Stimulated activated CD8-positive, alpha-beta memory T cell treated with anti-CD3 and anti-CD28 coated beads, Interleukin-4, amount 100 ng/mL, for 48 hours (primary cell): Measurements from ENCODE around the gene WDR12.
A peak's percentile ranks its signal among the peaks of the same experiment; 100 is the strongest.
"Not testable (repeated sequence)": the region's sequence is repeated elsewhere in the genome, so short reads cannot be mapped to it uniquely, and the experiment has no call there.

Experiments
- DNase-seq: peaks from one replicate; pipeline ENCODE4 v3.0.0-alpha.2; 2020

The WDR12 gene

DNA sequence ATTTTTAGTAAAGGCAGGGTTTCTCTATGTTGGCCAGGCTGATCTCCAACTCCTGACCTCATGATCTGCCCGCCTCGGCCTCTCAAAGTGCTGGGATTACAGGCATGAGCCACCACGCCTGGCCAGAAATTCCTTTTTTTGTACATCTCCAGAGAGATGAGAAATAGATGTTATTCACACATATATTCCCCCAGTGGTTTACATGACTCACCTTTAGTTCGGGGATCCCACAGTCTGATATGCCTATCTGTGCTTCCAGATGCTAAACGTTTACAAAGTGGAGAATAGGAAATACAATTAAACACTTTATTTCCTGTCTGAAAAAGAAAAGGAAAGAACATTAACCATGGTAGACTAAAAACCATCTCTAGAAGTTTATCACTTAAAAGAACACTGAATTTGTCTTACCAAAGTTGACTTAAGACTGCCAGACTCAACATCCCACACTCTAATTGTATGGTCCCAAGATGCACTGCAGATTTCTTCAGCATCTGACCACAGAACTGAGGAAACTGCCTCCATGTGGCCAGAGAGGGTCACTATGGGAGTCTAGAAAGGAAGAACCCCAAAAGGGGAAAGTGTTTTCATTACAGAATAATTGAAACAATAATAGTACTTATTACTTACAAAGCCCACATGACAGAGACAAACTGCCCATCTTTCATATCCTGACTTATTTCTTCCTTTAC is 27.3 kb downstream of the WDR12 start:
- no peak for DNase-seq

DNA sequence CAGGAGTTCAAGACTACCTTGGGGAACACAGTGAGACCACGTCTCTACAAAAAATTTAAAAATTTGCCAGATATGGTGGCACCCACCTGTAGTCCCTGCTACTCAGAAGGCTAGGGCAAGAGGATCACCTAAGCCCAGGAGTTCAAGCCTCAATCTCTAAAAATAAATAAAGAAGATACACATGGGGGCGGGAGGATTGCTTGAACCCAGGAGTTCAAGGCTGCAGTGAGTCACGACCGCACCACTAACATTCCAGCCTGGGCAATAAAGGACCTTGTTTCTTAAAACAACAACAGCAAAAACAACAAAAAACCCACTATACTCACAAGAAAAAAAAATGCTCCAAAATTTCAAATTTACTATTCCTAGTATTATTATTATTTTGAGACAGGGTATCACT is 29.9 kb downstream of the WDR12 start:
- DNase-seq: no peak

DNA sequence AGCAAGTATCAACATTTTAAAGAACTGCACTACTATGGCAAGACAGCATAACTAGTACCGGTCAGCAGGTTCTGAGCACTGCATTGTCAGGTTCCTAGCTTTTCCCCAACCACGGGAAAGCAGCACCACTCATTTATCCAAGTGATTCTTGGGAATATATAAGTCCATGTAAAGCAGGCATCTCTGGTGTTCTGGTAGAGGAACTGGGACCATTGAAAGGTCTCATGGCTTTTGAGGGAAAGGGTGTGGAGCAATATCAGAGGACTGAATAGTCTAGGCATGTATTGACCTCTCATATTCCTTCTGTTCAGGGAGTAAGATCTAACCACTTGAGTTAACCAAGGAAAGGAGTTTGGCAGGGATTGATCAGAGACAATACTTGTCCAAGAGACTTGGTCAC is 33.8 kb downstream of the WDR12 start:
- no peak for DNase-seq

DNA sequence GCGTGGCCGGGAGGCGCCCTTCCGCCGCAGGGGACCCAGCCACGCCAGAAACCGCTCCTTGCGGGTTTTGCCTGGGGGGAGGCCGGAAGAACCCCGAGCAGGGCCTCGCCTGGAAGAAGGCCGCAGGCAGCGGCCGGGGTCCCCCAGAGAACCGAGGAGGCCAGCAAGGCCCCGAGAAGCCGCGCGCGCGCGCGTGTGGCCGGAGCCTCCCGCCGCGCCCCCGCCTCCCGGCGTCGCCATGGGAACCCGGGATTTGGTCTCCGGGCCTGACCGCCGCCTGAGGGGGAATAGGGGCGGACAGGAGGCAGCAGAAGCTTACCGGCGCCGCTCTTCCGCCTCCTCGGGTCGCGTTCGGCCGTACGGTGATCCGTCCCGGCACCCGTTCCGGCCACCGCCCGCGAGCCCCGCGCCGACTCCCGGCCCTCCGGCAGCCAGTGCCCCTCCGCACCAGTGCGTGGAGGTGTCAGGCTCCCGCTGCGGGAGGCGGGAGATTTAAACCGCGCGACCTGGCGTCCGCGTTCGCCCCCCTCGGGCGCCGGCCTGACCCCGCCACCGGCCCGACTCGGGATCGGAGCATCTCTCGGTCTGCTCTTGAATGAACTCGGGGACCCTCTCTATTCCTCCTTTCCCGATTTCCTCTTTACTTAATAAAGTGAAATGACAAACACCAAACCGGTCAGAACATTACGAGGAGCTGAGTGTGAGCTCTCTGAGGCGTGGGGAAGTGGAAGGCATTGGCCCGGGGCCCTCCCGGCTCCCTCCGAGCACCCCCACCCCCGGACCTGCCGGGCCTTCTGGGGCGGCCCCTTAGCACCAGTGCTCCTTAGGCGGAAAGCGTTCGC is 40.0 kb downstream of the WDR12 start, which contains the start of gene ICA1L:
TSS of gene ICA1L (minus strand) at position 467 of the 842 bp plus-strand sequence. CDS start 42,757 bp downstream, outside the sequence.
- peak; percentile 73 for DNase-seq

DNA sequence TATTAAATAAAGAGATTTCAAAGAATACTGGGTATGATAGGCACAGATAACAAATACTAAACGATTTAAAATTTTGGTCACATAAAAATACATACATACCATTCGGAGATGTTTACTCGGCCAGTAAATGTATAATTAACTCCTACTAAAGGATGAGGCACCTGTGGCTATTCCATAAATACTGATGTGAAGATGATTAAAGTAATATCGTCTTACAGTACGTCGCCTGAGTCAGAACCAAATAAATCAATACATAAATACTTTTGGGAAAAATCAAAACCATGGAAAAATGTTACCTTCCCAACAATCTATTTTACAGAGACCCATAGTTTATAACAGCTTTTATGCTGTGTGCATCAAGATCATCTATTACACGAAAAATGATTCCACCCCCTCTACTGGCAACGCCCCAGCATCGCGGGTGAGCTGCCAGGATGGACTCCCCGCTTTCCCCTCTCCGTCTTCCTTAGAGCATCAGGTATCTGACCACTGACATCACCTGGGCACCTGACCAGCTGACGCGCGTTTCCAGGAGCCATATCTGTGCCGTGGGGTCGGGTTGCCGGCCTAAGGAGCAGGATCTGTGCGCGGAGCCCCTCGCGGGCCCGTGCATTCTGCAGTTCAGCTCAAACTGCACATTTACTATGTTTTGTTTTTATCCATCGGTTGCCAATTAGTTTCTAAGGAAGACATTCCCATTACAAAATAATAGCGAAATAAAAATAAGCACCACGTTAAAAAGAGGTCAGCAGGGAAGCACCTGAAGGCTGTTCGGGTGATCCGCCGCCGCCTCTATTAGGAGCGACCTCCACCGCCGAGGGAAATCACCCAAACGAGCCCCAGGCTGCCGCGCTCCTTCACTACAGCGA is 40.8 kb downstream of the WDR12 start:
- peak; percentile 75 for DNase-seq

DNA sequence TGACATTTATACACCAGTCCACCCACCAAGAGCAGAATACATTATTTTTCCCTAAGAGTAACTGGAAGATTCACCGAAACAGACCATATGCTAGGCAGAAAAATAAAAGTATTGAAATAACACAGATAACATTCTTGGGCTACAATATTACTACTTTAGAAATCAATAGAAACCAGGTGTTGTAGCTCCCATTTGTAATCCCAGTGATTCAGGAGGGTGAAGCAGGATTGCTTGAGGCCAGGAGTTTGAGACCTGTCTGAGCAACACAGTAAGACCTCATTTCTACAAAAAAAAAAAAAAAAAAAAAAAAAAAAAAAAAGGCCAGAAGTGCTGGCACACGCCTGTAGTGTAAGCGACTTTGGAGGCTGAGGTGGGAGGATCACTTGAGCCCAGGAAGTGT is 49.5 kb downstream of the WDR12 start:
- DNase-seq: no peak

DNA sequence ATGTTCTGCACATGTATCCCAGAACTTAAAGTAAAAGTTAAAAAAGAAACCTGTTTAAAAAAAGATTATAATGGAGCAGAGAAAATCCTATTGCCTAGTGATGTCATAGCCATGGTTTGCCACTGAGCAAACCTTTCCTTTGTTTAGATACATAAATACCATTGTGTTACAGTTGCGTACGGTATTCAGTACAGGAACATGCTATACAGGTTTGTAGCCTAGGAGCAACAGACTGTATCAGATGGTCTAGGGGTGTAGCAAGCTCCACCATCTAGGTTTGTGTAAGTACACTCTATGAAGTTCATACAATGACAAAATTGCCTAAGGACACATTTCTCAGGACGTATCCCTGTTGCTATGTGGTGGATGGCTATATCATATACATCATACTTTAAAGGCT is 52.9 kb downstream of the WDR12 start:
- DNase-seq: no peak

DNA sequence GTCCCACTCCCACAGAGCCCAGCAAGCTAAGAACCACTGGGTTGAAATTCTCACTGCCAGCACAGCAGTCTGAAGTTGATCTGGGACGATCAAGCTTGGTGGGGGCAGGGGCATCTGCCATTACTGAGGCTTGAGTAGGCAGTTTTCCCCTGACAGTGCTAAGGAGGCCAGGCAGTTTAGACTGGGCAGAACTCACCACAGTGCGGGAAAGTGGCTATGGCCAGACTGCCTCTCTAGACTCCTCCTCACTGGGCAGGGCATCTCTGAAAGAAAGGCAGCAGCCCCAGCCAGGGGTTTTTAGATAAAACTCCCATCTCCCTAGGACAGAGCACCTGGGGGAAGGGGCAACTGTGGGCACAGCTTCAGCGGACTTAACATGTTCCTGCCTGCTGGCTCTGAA is 62.1 kb downstream of the WDR12 start:
- DNase-seq: not testable (repeated sequence)

DNA sequence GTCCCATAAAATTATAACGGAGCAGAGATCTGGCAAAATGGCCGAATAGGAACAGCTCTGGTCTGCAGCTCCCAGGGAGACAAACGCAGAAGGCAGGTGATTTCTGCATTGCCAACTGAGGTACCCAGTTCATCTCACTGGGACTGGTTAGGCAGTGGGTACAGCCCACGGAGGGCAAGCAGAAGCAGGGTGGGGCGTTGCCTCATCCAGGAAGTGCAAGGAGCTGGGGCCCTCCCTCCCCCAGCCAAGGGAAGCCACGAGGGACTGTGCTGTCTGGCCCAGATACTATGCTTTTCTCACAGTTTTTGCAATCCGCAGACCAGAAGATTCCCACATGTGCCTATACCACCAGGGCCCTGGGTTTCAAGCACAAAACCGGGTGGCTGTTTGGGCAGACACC is 62.7 kb downstream of the WDR12 start:
- DNase-seq: no peak

DNA sequence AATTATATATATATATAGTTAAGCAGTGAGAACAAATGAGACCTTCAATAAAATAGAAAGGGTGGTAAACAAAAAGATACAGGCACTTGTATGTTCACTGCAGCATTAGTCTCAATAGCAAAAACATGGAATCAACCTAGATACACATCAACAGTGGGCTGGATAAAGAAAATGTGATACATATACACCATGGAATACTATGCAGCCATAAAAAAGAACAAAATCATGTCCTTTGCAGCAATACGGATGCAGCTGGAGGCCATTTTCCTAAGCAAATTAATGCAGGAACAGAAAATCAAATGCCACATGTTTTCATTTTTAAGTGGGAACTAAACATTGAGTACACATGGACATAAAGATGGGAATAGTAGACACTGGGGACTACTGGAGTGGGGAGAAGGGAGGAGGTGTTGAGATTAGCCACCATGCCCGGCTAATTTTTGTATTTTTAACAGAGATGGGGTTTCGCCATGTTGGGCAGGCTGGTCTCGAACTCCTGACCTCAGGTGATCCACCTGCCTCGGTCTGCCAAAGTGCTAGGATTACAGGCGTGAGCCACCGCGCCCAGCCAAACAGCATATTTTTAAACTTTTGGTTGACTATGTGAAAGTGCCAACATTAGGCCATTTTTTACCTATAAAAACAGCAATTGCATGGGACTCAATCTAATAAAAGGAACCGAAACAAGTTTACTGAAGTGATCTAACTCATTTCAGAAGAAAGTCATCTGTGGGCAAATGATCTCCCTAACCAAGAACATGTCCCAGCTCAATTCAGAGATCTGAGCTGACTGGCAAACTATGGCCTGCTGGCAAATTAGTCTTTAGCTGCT is 63.6 kb downstream of the WDR12 start:
- DNase-seq: no peak

DNA sequence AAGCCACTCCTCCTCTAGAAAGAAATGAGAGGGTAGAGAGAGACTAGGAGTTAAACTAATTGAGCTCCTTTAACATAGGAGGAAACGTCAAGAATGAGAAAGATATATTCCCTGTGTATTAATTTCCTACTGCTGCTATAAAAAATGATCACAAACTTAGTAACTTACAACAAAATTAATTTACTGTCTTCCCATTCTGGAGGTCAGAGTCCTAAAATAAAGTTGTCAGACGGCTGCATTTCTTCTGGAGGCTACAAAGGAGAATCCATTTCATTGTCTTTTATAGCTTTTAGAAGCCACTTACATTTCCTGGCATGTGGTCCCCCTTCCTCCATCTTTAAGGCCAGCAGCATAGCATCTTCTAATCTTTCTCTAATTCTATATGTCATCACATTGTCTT is 66.8 kb downstream of the WDR12 start:
- DNase-seq: no peak

DNA sequence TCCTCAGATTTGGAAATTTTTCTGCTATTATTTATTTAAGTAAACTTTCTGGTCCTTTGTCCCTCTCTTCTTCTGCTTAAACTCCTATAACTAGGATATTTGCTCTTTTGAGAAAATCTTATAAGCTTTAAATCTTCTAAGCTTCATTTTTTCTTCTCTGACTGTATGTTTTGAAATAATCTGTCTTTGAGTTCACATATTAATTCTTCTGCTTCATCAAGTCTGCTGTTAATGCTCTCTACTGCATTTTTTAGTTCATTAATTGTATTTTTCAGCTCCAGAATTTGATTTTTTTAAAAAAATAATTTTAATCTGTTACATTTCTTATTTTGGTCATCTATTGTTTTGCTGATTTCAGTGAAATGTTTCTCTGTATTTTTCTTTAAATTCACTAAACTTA is 68.8 kb downstream of the WDR12 start:
- no peak for DNase-seq

DNA sequence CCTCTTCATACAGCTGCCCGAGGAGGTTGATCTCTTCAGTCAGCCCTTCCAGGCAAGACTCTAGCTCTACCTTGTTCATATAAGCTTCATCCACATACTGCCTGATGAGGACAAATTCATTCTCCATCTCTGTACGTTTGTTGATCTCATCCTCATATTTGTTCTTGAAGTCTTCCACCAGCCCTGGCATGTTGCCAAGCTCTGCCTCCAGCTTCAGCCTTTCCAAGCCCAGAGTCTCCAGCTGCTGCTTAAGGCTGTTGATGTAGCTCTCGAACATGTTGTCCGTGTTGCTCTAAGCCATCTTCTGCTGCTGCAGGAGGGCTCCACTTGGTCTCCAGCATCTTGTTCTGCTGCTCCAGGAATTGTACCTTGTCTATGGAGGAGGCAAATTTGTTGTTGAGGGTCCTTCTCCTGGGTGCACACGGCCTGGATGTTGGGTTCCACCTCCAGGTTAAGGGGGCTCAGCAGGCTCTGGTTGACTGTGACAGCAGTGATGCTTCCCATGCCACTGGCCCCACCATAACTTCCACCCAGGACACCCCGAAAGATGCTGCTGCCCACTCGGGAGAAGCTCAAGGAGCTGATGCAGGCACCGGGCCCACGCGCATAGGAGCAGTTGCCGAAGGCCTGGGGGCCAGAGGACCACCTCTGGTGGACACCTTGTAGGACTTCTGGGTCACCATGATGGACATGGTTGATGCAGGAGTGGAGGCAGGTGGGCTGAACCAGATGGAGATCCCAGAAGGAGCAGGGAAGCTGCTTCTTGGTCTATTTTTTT is 70.2 kb downstream of the WDR12 start:
- DNase-seq: no peak

DNA sequence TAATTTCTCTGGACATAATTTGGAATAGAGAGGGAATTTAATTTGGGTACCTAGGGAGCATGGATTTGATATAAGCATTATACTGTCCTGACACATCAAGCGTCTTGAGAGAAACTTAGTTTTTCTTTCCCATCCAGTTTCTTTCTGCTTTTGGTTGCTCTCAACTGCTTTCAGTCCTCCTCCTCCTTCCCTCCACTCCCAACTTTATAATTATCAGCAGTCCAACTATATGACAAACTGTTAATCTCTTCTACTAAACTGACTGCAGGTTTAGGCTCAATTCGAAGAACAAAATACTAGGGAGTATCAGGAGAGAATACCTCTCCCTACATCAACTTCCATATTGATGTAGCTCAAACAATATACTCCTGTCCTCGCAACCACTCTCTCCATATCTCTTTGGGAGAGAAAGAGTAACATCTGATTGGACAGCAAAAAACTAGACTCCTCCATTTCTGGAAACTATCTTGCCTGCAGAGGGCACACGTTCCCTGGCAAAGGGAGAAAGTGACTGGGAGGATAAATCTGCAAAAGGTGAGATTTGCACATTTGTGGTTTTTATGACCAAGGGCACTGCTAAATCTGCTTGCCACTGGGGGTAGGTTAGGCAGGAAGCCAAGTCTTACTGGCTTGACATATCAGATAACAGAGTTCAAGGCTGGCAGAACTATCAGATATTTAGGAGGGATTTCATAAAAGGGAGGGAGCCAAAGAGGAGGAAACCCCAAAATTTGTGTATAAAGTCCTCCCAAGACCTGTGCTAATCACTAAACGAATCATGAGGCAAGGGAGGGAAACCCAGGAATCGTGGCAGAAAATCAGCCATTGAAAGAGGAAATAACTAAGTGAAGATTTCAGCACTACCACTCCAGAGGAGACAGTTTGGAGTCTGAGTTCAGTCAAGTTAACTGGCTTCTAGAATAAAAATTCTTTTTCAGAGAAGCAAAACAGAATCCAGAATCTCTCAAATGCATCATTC is 79.9 kb downstream of the WDR12 start:
- DNase-seq: peak; percentile 52

DNA sequence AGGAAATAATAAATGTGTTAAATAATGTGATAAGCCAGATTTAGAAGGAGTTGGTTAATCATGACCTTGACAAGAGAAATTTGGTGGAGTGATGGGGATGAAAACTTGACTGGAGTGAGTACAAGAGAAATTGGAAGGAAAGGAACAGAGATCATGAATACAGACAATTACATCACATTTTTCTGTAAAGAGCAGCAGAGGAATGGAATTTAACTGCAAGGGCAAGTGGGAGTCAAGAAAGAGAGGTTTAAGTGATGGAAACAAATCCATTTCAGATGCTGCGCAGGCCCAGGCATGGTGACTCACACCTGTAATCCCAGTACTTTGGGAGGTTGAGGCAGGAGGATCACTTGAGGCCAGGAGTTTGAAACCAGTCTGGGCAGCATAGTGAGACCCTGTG is 86.6 kb downstream of the WDR12 start:
- DNase-seq: no peak
